Stimulated activated CD4-positive, alpha-beta T cell treated with anti-CD3 and anti-CD28 coated beads, Interleukin-1b, Interleukin-23, amount 100 ng/mL, for 24 hours (primary cell): ENCODE data around the gene PLXNB3.
A peak's percentile ranks its signal among the peaks of the same experiment; 100 is the strongest.

Experiments
- DNase-seq, 4 experiments: peaks; one replicate each; pipeline ENCODE4 v3.0.0-alpha.2; 2020; ENCODE audit warnings: low read depth in 4 of 4, low spot score in 1 of 4

Gene PLXNB3

GRCh38 chrX:153755136-153755535 is 8.9 kb upstream of the PLXNB3 start:
- no peak for DNase-seq

GRCh38 chrX:153761863-153762262 is 2.2 kb upstream of the PLXNB3 start:
- no peak for DNase-seq

- DNase-seq = no peak
These were observed 1.3 kb upstream of the PLXNB3 start for GRCh38 chrX:153762626-153763173.

GRCh38 chrX:153763298-153763932 is 634 bp upstream of the PLXNB3 start:
- DNase-seq = no peak

GRCh38 chrX:153764786-153765137 is 713 bp downstream of the PLXNB3 start:
- DNase-seq = no peak

GRCh38 chrX:153765138-153766079 is 1.4 kb downstream of the PLXNB3 start:
- DNase-seq = no peak

GRCh38 chrX:153766098-153766817 is 2.2 kb downstream of the PLXNB3 start:
- DNase-seq = peak in 1 of 4 experiments; percentile 21

GRCh38 chrX:153766871-153767673 is 3.0 kb downstream of the PLXNB3 start:
- no peak for DNase-seq

- no peak for DNase-seq
These were observed 3.6 kb downstream of the PLXNB3 start for GRCh38 chrX:153767674-153768055.

GRCh38 chrX:153768311-153769157 is 4.5 kb downstream of the PLXNB3 start:
- no peak for DNase-seq

GRCh38 chrX:153769158-153769864 is 5.3 kb downstream of the PLXNB3 start:
- DNase-seq = no peak

GRCh38 chrX:153769865-153770600 is 6.0 kb downstream of the PLXNB3 start:
- no peak for DNase-seq

- no peak for DNase-seq
These were observed 6.8 kb downstream of the PLXNB3 start for GRCh38 chrX:153770601-153771414.

- DNase-seq = no peak
These were observed 7.6 kb downstream of the PLXNB3 start for GRCh38 chrX:153771415-153772315.

GRCh38 chrX:153772316-153773217 is 8.5 kb downstream of the PLXNB3 start:
- no peak for DNase-seq

- DNase-seq = no peak
These were observed 9.2 kb downstream of the PLXNB3 start for GRCh38 chrX:153773218-153773611.
